ENCODE results near the gene TCFL5. TPM values are rescaled to one million over a fixed set of nuclear protein-coding genes. Genes with fewer than 3 reads are reported as not detected.

TCFL5 gene
- total RNA-seq, 3 donors from 2014 or later, result 4.3 to 13.3 (median 6.6) TPM

GRCh38 chr20:62860391-62860923 is 1.2 kb downstream of the TCFL5 start:
- Histone ChIP-seq H3K9me3 (no peaks in the 10 kb centered on the region), H3K4me3 (no peak overlapping the region), H3K4me1 (ENCODE audit: low read depth) (peaks cover 7% of the 10 kb centered on the region), H3K36me3 (ENCODE audit: low read depth) (no peaks in the 10 kb centered on the region)
- no peak for DNase-seq
- ATAC-seq, result no peak
- TF ChIP-seq CTCF (IDR thresholded peaks at IDR 0.05), result no peak
- intact Hi-C loops (cut with DNase I, micrococcal nuclease), result no loop called here

- no peak for ATAC-seq
- Histone ChIP-seq H3K9me3 (no peaks in the 10 kb centered on the region), H3K4me3 (no peak overlapping the region), H3K4me1 (ENCODE audit: low read depth) (peaks cover 7% of the 10 kb centered on the region), H3K36me3 (ENCODE audit: low read depth) (no peaks in the 10 kb centered on the region)
- DNase-seq, result no peak
- intact Hi-C loops (cut with DNase I, micrococcal nuclease), result no loop called here
- TF ChIP-seq CTCF (IDR thresholded peaks at IDR 0.05), result no peak
Measured at GRCh38 chr20:62859721-62860120, 1.9 kb downstream of the TCFL5 start.

- no peak for DNase-seq
- ATAC-seq, result no peak
- Histone ChIP-seq H3K9me3 (no peaks in the 10 kb centered on the region), H3K4me1 (ENCODE audit: low read depth) (peaks cover 7% of the 10 kb centered on the region), H3K36me3 (ENCODE audit: low read depth) (no peaks in the 10 kb centered on the region), H3K4me3 (no peak overlapping the region)
- no peak for TF ChIP-seq CTCF (IDR thresholded peaks at IDR 0.05)
- intact Hi-C loops (cut with DNase I, micrococcal nuclease), result no loop called here
Measured at GRCh38 chr20:62858058-62858830, 3.4 kb downstream of the TCFL5 start.

- H3K9me3 ChIP-seq, result no peaks in the 10 kb centered on the region
- no peaks in the 10 kb centered on the region for H3K36me3 ChIP-seq (ENCODE audit: low read depth)
- intact Hi-C loops (cut with DNase I, micrococcal nuclease), result no loop called here
- TF ChIP-seq CTCF (IDR thresholded peaks at IDR 0.05), result no peak
- no peak overlapping the region for H3K4me3 ChIP-seq
- H3K4me1 ChIP-seq (ENCODE audit: low read depth), result peaks cover 7% of the 10 kb centered on the region
- ATAC-seq, result no peak
- DNase-seq, result no peak
Measured at GRCh38 chr20:62856931-62857619, 4.5 kb downstream of the TCFL5 start.

- intact Hi-C loops (cut with DNase I, micrococcal nuclease), result no loop called here
- ATAC-seq, result no peak
- TF ChIP-seq CTCF (IDR thresholded peaks at IDR 0.05), result no peak
Measured at GRCh38 chr20:62855120-62855519, 6.5 kb downstream of the TCFL5 start.

More at GRCh38 chr20:62855120-62855519, 6.5 kb downstream of the TCFL5 start:
- Histone ChIP-seq H3K9me3 (no peaks in the 10 kb centered on the region), H3K4me1 (ENCODE audit: low read depth) (peaks cover under 1% of the 10 kb centered on the region), H3K36me3 (ENCODE audit: low read depth) (no peaks in the 10 kb centered on the region), H3K4me3 (no peak overlapping the region)
- no peak for DNase-seq
